Keratinocyte (primary cell): Measurements from ENCODE around the gene PTPN21. TPM values are rescaled to one million over a fixed set of nuclear protein-coding genes. Genes with fewer than 3 reads are reported as not detected.

Experiments used
- DNase-seq: peaks from one replicate; pipeline ENCODE4 v3.0.0-alpha.2; 2011; ENCODE audit warnings: low read depth, missing footprints, low spot score
- FAIRE-seq: peaks from 2 replicates; lab custom pipeline; 2011; peaks lifted over from hg19 to GRCh38; lab: Jason Lieb, UNC
- H2AFZ ChIP-seq: 2 replicates; pipeline ENCODE4 v1.6.0; 2012; ENCODE audit warnings: low read length, control low read depth, inconsistent platforms; ENCODE audit not compliant: control insufficient read depth
- H3K27ac ChIP-seq: 2 replicates; pipeline ENCODE4 v1.5.1; 2011; ENCODE audit warnings: low read length; ENCODE audit not compliant: control insufficient read depth, insufficient read depth
- H3K27me3 ChIP-seq: 3 replicates; pipeline ENCODE4 v1.6.0; 2011; ENCODE audit warnings: low read length; ENCODE audit not compliant: control insufficient read depth, insufficient read depth; ENCODE audit errors: extremely low read depth
- H3K36me3 ChIP-seq, 2 experiments: 2 replicates in 1 of 2; 3 replicates in 1 of 2; pipeline ENCODE4 v1.5.1; 2011; ENCODE audit warnings: low read length in 2 of 2, mild to moderate bottlenecking in 1 of 2; ENCODE audit not compliant: control insufficient read depth in 2 of 2, insufficient read depth in 2 of 2; ENCODE audit errors: extremely low read depth in 1 of 2
- H3K4me1 ChIP-seq: 3 replicates; pipeline ENCODE4 v1.5.1; 2011; ENCODE audit warnings: low read length; ENCODE audit not compliant: control insufficient read depth, insufficient read depth; ENCODE audit errors: extremely low read depth
- H3K4me2 ChIP-seq: 3 replicates; pipeline ENCODE4 v1.6.0; 2011; ENCODE audit warnings: low read depth, low read length; ENCODE audit not compliant: control insufficient read depth, insufficient read depth; ENCODE audit errors: extremely low read depth
- H3K4me3 ChIP-seq, 3 experiments: fragments of 200-600 bp in 1 of 3; sonication (generic) in 1 of 3; 2 replicates in 2 of 3; 3 replicates in 1 of 3; pipeline ENCODE4 v1.5.1; 2011 to 2016; ENCODE audit warnings: low read length in 3 of 3, mild to moderate bottlenecking in 3 of 3, control low read depth in 2 of 3, inconsistent platforms in 1 of 3, low read depth in 1 of 3, mixed read lengths in 1 of 3, mixed run types in 1 of 3, moderate library complexity in 1 of 3; ENCODE audit not compliant: control insufficient read depth in 2 of 3, insufficient read depth in 2 of 3; ENCODE audit errors: extremely low read depth in 1 of 3
- H3K79me2 ChIP-seq: 2 replicates; pipeline ENCODE4 v1.6.0; 2012; ENCODE audit warnings: low read length; ENCODE audit not compliant: control insufficient read depth, insufficient read depth
- H3K9ac ChIP-seq: 3 replicates; pipeline ENCODE4 v1.6.0; 2011; ENCODE audit warnings: low read length; ENCODE audit not compliant: control insufficient read depth, insufficient read depth; ENCODE audit errors: extremely low read depth
- H3K9me1 ChIP-seq: 3 replicates; pipeline ENCODE4 v1.6.0; 2011; ENCODE audit warnings: low read length; ENCODE audit not compliant: control insufficient read depth, insufficient read depth; ENCODE audit errors: extremely low read depth
- H3K9me3 ChIP-seq: 2 replicates; pipeline ENCODE4 v1.5.1; 2012; ENCODE audit warnings: low read depth, low read length; ENCODE audit not compliant: control insufficient read depth
- H4K20me1 ChIP-seq: 3 replicates; pipeline ENCODE4 v1.6.0; 2011; ENCODE audit warnings: low read length; ENCODE audit not compliant: control insufficient read depth, insufficient read depth; ENCODE audit errors: extremely low read depth
- EZH2 ChIP-seq: IDR thresholded peaks from one replicate; pipeline ENCODE4 v1.6.1; 2012; ENCODE audit warnings: inconsistent platforms, mild to moderate bottlenecking, low read length, moderate library complexity
- dilution Hi-C: fragments of 300-500 bp; cut with MboI; formaldehyde crosslinking; loops from one replicate; pipeline ENCODE4 v1.7.0; 2020; ENCODE audit warnings: low sequenced_read_pairs; ENCODE audit not compliant: extremely low pct_ligation_motif_present
- polyA plus RNA-seq, 5 experiments: library from polyadenylated mRNA; depleted of rRNA in 3 of 5; stranded (reverse) in 3 of 5; stranded (forward) in 1 of 5; unstranded in 1 of 5; fragments of >200 nt; gene quantifications; 1 replicate in 1 of 5; 2 replicates in 3 of 5; 3 replicates in 1 of 5; pipeline versions ENCODE4 v1.2.1 to v1.2.3, GENCODE V29; 2011 to 2012; ENCODE audit warnings: missing spikeins in 2 of 5, low read depth in 1 of 5, low replicate concordance in 1 of 5
- TF ChIP-seq, protein P1 (sequence below), 3 experiments: IDR thresholded peaks in 1 of 3; conservative IDR thresholded peaks in 1 of 3; optimal IDR thresholded peaks in 1 of 3; 2 replicates in 2 of 3; 3 replicates in 1 of 3; pipeline versions ENCODE3 to v1.5.1; 2011; ENCODE audit warnings: low read length in 3 of 3, mild to moderate bottlenecking in 3 of 3, moderate library complexity in 2 of 3, control low read depth in 1 of 3, inconsistent platforms in 1 of 3; ENCODE audit not compliant: insufficient read depth in 2 of 3; ENCODE audit errors: extremely low read depth in 1 of 3

PTPN21 gene
- polyA plus RNA-seq, 1 donor (not counting 4 experiments of a cell fraction or from before 2014, with no cell fraction given) = 7.4 TPM

DNA sequence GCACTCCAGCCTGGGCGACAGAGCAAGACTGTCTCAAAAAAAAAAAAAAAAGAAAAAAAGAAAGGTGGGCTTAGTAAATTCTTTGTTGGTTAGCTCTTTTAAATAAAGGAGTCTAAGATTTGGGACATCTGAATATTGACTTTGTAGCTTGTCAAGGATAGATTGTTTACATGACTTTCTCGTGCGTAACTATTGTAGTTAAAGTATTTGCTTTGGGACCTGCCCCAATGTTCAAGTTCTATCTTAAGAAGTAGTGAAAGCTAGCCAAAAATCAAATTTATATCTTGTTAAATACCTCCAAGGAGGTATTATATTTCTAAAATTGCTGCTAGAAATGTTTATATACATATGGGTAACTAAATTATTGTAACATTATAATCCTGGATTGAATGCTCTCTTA is 32.4 kb downstream of the PTPN21 start:
- Histone ChIP-seq H3K4me3 (no peak overlapping the region), H3K9me3 (no peaks in the 10 kb centered on the region), H3K27ac (no peak overlapping the region), H3K79me2 (peaks cover 2% of the 10 kb centered on the region), H2AFZ (no peak overlapping the region), H3K9ac (no peak overlapping the region), H3K36me3 (no peaks in the 10 kb centered on the region), H4K20me1 (no peaks in the 10 kb centered on the region), H3K4me1 (peaks cover 4% of the 10 kb centered on the region), H3K9me1 (no peaks in the 10 kb centered on the region), H3K4me2 (no peak overlapping the region), H3K27me3 (no peaks in the 10 kb centered on the region)
- no peak for DNase-seq
- TF ChIP-seq, protein P1, sequence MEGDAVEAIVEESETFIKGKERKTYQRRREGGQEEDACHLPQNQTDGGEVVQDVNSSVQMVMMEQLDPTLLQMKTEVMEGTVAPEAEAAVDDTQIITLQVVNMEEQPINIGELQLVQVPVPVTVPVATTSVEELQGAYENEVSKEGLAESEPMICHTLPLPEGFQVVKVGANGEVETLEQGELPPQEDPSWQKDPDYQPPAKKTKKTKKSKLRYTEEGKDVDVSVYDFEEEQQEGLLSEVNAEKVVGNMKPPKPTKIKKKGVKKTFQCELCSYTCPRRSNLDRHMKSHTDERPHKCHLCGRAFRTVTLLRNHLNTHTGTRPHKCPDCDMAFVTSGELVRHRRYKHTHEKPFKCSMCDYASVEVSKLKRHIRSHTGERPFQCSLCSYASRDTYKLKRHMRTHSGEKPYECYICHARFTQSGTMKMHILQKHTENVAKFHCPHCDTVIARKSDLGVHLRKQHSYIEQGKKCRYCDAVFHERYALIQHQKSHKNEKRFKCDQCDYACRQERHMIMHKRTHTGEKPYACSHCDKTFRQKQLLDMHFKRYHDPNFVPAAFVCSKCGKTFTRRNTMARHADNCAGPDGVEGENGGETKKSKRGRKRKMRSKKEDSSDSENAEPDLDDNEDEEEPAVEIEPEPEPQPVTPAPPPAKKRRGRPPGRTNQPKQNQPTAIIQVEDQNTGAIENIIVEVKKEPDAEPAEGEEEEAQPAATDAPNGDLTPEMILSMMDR (optimal IDR thresholded peaks at IDR 0.05 in 1 of 3, IDR thresholded peaks at IDR 0.05 in 1 of 3, conservative IDR thresholded peaks at IDR 0.05 in 1 of 3; ENCODE audit: extremely low read depth in 1 of 3, insufficient read depth in 2 of 3, low read length in 3 of 3) = no peak
- TF ChIP-seq EZH2 = no peak
- FAIRE-seq = no peak
- dilution Hi-C loops = no loop called here

DNA sequence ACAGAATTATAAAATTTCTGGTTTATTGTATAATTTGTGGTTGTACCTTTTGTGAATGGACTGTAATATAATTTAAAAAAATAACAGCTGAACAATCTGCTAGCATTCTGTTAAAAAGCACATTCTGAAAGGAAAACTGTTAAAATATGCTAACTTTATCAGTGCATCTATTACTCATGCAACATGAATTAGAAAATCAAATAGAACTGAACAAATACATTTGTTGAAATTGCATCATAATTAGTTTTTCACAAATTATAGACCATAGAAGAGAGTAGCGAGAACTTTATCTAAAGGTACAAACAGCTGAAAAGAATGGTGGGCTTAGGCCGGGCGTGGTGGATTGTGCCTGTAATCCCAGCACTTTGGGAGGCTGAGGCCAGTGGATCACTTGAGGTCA is 33.0 kb downstream of the PTPN21 start:
- dilution Hi-C loops = no loop called here
- no peak for DNase-seq

More for the DNA sequence above, 33.0 kb downstream of the PTPN21 start:
- Histone ChIP-seq H3K4me3 (no peak overlapping the region), H3K79me2 (peaks cover 2% of the 10 kb centered on the region), H2AFZ (no peak overlapping the region), H3K27me3 (no peaks in the 10 kb centered on the region), H3K9me3 (no peaks in the 10 kb centered on the region), H4K20me1 (no peaks in the 10 kb centered on the region), H3K4me1 (peaks cover 4% of the 10 kb centered on the region), H3K4me2 (no peak overlapping the region), H3K9me1 (no peaks in the 10 kb centered on the region), H3K9ac (no peak overlapping the region), H3K36me3 (peaks cover 0 to 1% of the 10 kb centered on the region in 2 experiments), H3K27ac (no peak overlapping the region)
- no peak for FAIRE-seq
- no peak for TF ChIP-seq EZH2
- TF ChIP-seq, protein P1 (optimal IDR thresholded peaks at IDR 0.05 in 1 of 3, IDR thresholded peaks at IDR 0.05 in 1 of 3, conservative IDR thresholded peaks at IDR 0.05 in 1 of 3; ENCODE audit: extremely low read depth in 1 of 3, insufficient read depth in 2 of 3, low read length in 3 of 3) = no peak
